ENCODE measurements around the gene KAZN. TPM values are rescaled to one million over a fixed set of nuclear protein-coding genes. Genes with fewer than 3 reads are reported as not detected.

The KAZN gene
- total and polyA plus RNA-seq, 2 of the 8 experiments (the other 6 are each of a cell fraction or from before 2014, with no cell fraction given): 3.7 to 11.8 TPM

- no peak for TF ChIP-seq TAF7 (optimal IDR thresholded peaks at IDR 0.05; ENCODE audit: borderline replicate concordance, low read depth, low read length)
- TF ChIP-seq RBBP5 (IDR thresholded peaks at IDR 0.05; ENCODE audit: borderline replicate concordance, low read depth, low read length): no peak
- TF ChIP-seq YY1 (IDR thresholded peaks at IDR 0.05; ENCODE audit: low read depth, low read length): no peak
- TF ChIP-seq PHF8 (conservative IDR thresholded peaks at IDR 0.05; ENCODE audit: low read depth, low read length): no peak
- TF ChIP-seq TEAD4 (IDR thresholded peaks at IDR 0.05; ENCODE audit: low read depth, low read length): no peak
- TF ChIP-seq CEBPB (IDR thresholded peaks at IDR 0.05; ENCODE audit: low read depth, low read length): no peak
Observed at GRCh38 chr1:15155191-15155590, 556.7 kb downstream of the KAZN start (continued).
